Breast epithelium (tissue), 4 donors: ENCODE results near the gene STYK1. TPM values are rescaled to one million over a fixed set of nuclear protein-coding genes. Genes with fewer than 3 reads are reported as not detected.

Experiments
- DNase-seq, 2 donors: peaks; one replicate each; pipeline ENCODE4 v3.0.0-alpha.2; 2019; ENCODE audit warnings: low spot score in 2 of 2
- H3K27ac ChIP-seq, 2 donors: fragments of 200-600 bp; sonication (generic) in 1 of 2; one replicate each; pipeline ENCODE4 v1.5.1; 2016 to 2019; ENCODE audit warnings: mild to moderate bottlenecking in 1 of 2
- H3K27me3 ChIP-seq, 2 donors: fragments of 200-600 bp; sonication (generic) in 1 of 2; one replicate each; pipeline versions ENCODE4 v1.5.1 to v1.6.0; 2017 to 2019; ENCODE audit warnings: control low read depth in 1 of 2, mild to moderate bottlenecking in 1 of 2
- H3K36me3 ChIP-seq: fragments of 200-600 bp; one replicate; pipeline ENCODE4 v1.5.1; 2019
- H3K4me1 ChIP-seq, 2 donors: fragments of 200-600 bp; sonication (generic); one replicate each; pipeline ENCODE4 v1.5.1; 2016 to 2019; ENCODE audit warnings: control low read depth in 1 of 2
- H3K4me3 ChIP-seq, 3 donors: fragments of 200-600 bp; sonication (generic); 1 replicate in 2 of 3; 2 replicates in 1 of 3; pipeline ENCODE4 v1.5.1; 2016 to 2019; ENCODE audit warnings: mild to moderate bottlenecking in 3 of 3, moderate library complexity in 2 of 3
- H3K9me3 ChIP-seq, 2 donors: fragments of 200-600 bp; sonication (generic) in 1 of 2; one replicate each; pipeline ENCODE4 v1.5.1; 2016 to 2019; ENCODE audit warnings: control low read depth in 1 of 2
- CTCF ChIP-seq, 3 donors: fragments of 450-650 bp; IDR thresholded peaks; one replicate each; pipeline ENCODE4 v1.5.1; 2016 to 2017; ENCODE audit warnings: antibody characterized with exemption in 3 of 3, mild to moderate bottlenecking in 3 of 3, moderate library complexity in 3 of 3
- POLR2A ChIP-seq: fragments of 450-650 bp; IDR thresholded peaks from one replicate; pipeline ENCODE4 v1.6.1; 2016; ENCODE audit warnings: antibody characterized with exemption, mild to moderate bottlenecking, moderate library complexity
- POLR2AphosphoS5 ChIP-seq, 3 donors: sonication (generic); formaldehyde crosslinking; IDR thresholded peaks; one replicate each; pipeline ENCODE4 v1.6.1; 2017; ENCODE audit warnings: antibody characterized with exemption in 3 of 3
- intact Hi-C: fragments of 100-400 bp; cut with DNase I; formaldehyde crosslinking; loops from one replicate; pipeline ENCODE4 v1.15.1; 2023; ENCODE audit warnings: low total_unique reads
- total RNA-seq, 3 donors: library from RNA; depleted of rRNA; stranded (reverse); fragments of >200 nt; gene quantifications; one replicate each; pipeline ENCODE4 v1.1.0, GENCODE V29; 2016

Gene STYK1
- 1 to 10 TPM in 2 of 3 donors, under 1 TPM in 1; 0.32 to 4.9 (median 3.5) TPM for total RNA-seq

GRCh38 chr12:10673659-10674384 lies at the start of gene STYK1:
STYK1 (minus strand) TSS chr12:10674052; CDS start chr12:10634618, 39,434 bp downstream.
- no peaks in the 10 kb centered on the region for H3K27me3 ChIP-seq
- TF ChIP-seq CTCF (IDR thresholded peaks at IDR 0.05) = peak; percentile 49 to 91 (median 90)
- no peak for TF ChIP-seq POLR2A
- peak in 1 of 3 donors; percentile 47 for TF ChIP-seq POLR2AphosphoS5 (IDR thresholded peaks at IDR 0.05)
- no peaks in the 10 kb centered on the region for H3K4me1 ChIP-seq
- H3K9me3 ChIP-seq = no peaks in the 10 kb centered on the region
- H3K4me3 ChIP-seq = peak within 1 kb of the TSS; percentile 34 to 74 (median 60)
- peak; percentile 60 to 76 for DNase-seq
- H3K27ac ChIP-seq = peak within 1 kb of the TSS; percentile 81 to 90
- no peaks in the 10 kb centered on the region for H3K36me3 ChIP-seq
- intact Hi-C loops = no loop called here

GRCh38 chr12:10722905-10723746 lies 49.3 kb upstream of the STYK1 start, which contains the start of gene YBX3:
YBX3 (minus strand) TSS chr12:10723323; CDS start chr12:10723111, 212 bp downstream.
- TF ChIP-seq POLR2A (peak; percentile 45), POLR2AphosphoS5 (IDR thresholded peaks at IDR 0.05) (peak; percentile 79 to 91 (median 87)), CTCF (IDR thresholded peaks at IDR 0.05) (no peak)
- intact Hi-C loops = no loop called here
- Histone ChIP-seq H3K36me3 (no peaks in the 10 kb centered on the region), H3K27ac (peak within 1 kb of the TSS; percentile 99 to 100), H3K27me3 (no peaks in the 10 kb centered on the region), H3K4me1 (no peaks in the 10 kb centered on the region), H3K9me3 (no peaks in the 10 kb centered on the region), H3K4me3 (peak within 1 kb of the TSS; percentile 88 to 97 (median 90))
- DNase-seq = peak; percentile 88 to 90

GRCh38 chr12:10722502-10722904 lies 48.7 kb upstream of the STYK1 start:
- Histone ChIP-seq H3K36me3 (no peaks in the 10 kb centered on the region), H3K27ac (peak overlapping the region; percentile 99 to 100), H3K9me3 (no peaks in the 10 kb centered on the region), H3K4me3 (peak overlapping the region; percentile 88 to 97 (median 90)), H3K4me1 (peaks cover 0 to 2% of the 10 kb centered on the region in 2 donors), H3K27me3 (no peaks in the 10 kb centered on the region)
- peak; percentile 40 to 55 for DNase-seq
- intact Hi-C loops = no loop called here
- TF ChIP-seq POLR2AphosphoS5 (IDR thresholded peaks at IDR 0.05) (no peak), CTCF (IDR thresholded peaks at IDR 0.05) (peak; percentile 30 to 54 (median 42)), POLR2A (no peak)

- H3K36me3 ChIP-seq = no peaks in the 10 kb centered on the region
- TF ChIP-seq POLR2A = peak; percentile 8
- TF ChIP-seq CTCF (IDR thresholded peaks at IDR 0.05) = no peak
- peak; percentile 98 to 100 (median 99) for TF ChIP-seq POLR2AphosphoS5 (IDR thresholded peaks at IDR 0.05)
- H3K27me3 ChIP-seq = no peaks in the 10 kb centered on the region
- H3K4me1 ChIP-seq = peaks cover 0 to 9% of the 10 kb centered on the region in 2 donors
- peak overlapping the region; percentile 99 to 100 for H3K27ac ChIP-seq
- no peaks in the 10 kb centered on the region for H3K9me3 ChIP-seq
- intact Hi-C loops = no loop called here
- DNase-seq = peak; percentile 96 to 97
- H3K4me3 ChIP-seq = peak overlapping the region; percentile 88 to 97 (median 90)
Observed at GRCh38 chr12:10721651-10722501, 48.0 kb upstream of the STYK1 start.
